B cell (primary cell): ENCODE data around the gene CDK5RAP1. TPM values are rescaled to one million over a fixed set of nuclear protein-coding genes. Genes with fewer than 3 reads are reported as not detected.

Experiments
- ATAC-seq: fragments of 200-7000 bp; cut with Tn5 transposase; one replicate; pipeline ENCODE4 v1.10.0; 2021; ENCODE audit warnings: low read depth, mild to moderate bottlenecking, moderate number of reproducible peaks, moderate library complexity
- CTCF ChIA-PET: fragments of 350-600 bp; sonication (Branson Sonifier 250); formaldehyde crosslinking; loops from one replicate; lab custom pipeline; 2021; ENCODE audit warnings: antibody characterized with exemption, inconsistent platforms; lab: Charles Lee
- POLR2A ChIA-PET: fragments of 350-600 bp; sonication (Branson Sonifier 250); formaldehyde crosslinking; loops from one replicate; lab custom pipeline; 2021; ENCODE audit warnings: antibody characterized with exemption; lab: Charles Lee
- DNase-seq: peaks from one replicate; pipeline ENCODE4 v3.0.0; 2013
- H2AFZ ChIP-seq: 2 replicates; pipeline ENCODE4 v1.6.1; 2012; ENCODE audit warnings: mild to moderate bottlenecking, low read depth, low read length; ENCODE audit not compliant: insufficient read depth, poor library complexity, severe bottlenecking
- H3K27ac ChIP-seq, 2 donors: 1 replicate in 1 of 2; 2 replicates in 1 of 2; pipeline ENCODE4 v1.5.1; 2012 to 2013; ENCODE audit warnings: low read length in 2 of 2, mild to moderate bottlenecking in 2 of 2, moderate library complexity in 1 of 2
- H3K27me3 ChIP-seq, 4 experiments: fragments of 200-600 bp in 1 of 4; sonication (generic) in 1 of 4; replicated peaks in 1 of 4; 1 replicate in 2 of 4; 2 replicates in 2 of 4; pipeline versions ENCODE4 v1.6.1 to v1.7.0; 2013 to 2016; ENCODE audit warnings: low read length in 3 of 4, mild to moderate bottlenecking in 2 of 4, mixed read lengths in 1 of 4, moderate library complexity in 1 of 4; ENCODE audit not compliant: insufficient read depth in 4 of 4, control insufficient read depth in 3 of 4; ENCODE audit errors: control extremely low read depth in 1 of 4
- H3K36me3 ChIP-seq, 2 experiments: replicated peaks in 1 of 2; 1 replicate in 1 of 2; 2 replicates in 1 of 2; pipeline versions ENCODE4 v1.6.1 to v1.7.1; 2013; ENCODE audit warnings: low read length in 1 of 2; ENCODE audit not compliant: insufficient read depth in 2 of 2, control insufficient read depth in 1 of 2; ENCODE audit errors: control extremely low read depth in 1 of 2, extremely low read depth in 1 of 2
- H3K4me1 ChIP-seq, 2 donors: fragments of 200-600 bp in 1 of 2; sonication (generic) in 1 of 2; 1 replicate in 1 of 2; 2 replicates in 1 of 2; pipeline versions ENCODE4 v1.5.1 to v1.6.1; 2013 to 2017; ENCODE audit warnings: low read length in 2 of 2; ENCODE audit not compliant: control insufficient read depth in 2 of 2, insufficient read depth in 2 of 2
- H3K4me2 ChIP-seq: replicated peaks from 2 replicates; pipeline ENCODE3; 2012; ENCODE audit warnings: mild to moderate bottlenecking, low read depth, low read length; ENCODE audit not compliant: poor library complexity, severe bottlenecking
- H3K4me3 ChIP-seq, 5 experiments: fragments of 200-600 bp in 1 of 5; sonication (generic) in 1 of 5; 1 replicate in 3 of 5; 2 replicates in 2 of 5; pipeline versions ENCODE4 v1.5.1 to v1.7.0; 2011 to 2016; ENCODE audit warnings: low read length in 4 of 5, mild to moderate bottlenecking in 4 of 5, low read depth in 2 of 5, control low read depth in 1 of 5, moderate library complexity in 1 of 5; ENCODE audit not compliant: insufficient read depth in 1 of 5; ENCODE audit errors: control extremely low read depth in 1 of 5, extremely low read depth in 1 of 5
- H3K79me2 ChIP-seq: fragments of 200-600 bp; sonication (generic); one replicate; pipeline ENCODE4 v1.6.0; 2016; ENCODE audit warnings: low read length; ENCODE audit not compliant: control insufficient read depth, insufficient read depth
- H3K9ac ChIP-seq: fragments of 200-600 bp; sonication (generic); 2 replicates; pipeline ENCODE4 v1.6.1; 2017; ENCODE audit warnings: mild to moderate bottlenecking, low read length, moderate library complexity
- H3K9me3 ChIP-seq, 3 donors: one replicate each; pipeline versions ENCODE4 v1.6.1 to v1.7.1; 2013; ENCODE audit warnings: low read length in 2 of 3; ENCODE audit not compliant: control insufficient read depth in 2 of 3, insufficient read depth in 1 of 3; ENCODE audit errors: control extremely low read depth in 1 of 3
- H4K20me1 ChIP-seq: 2 replicates; pipeline ENCODE4 v1.6.0; 2012; ENCODE audit warnings: mild to moderate bottlenecking, low read length; ENCODE audit not compliant: insufficient read depth, control insufficient read depth, poor library complexity, severe bottlenecking
- H3K27ac Mint-ChIP-seq: one replicate; pipeline ENCODE4 v1.8.0; 2021; ENCODE audit warnings: mixed read lengths
- H3K27me3 Mint-ChIP-seq: one replicate; pipeline ENCODE4 v1.8.0; 2021; ENCODE audit warnings: mixed read lengths
- H3K4me1 Mint-ChIP-seq: one replicate; pipeline ENCODE4 v1.8.0; 2021; ENCODE audit warnings: mixed read lengths
- H3K4me3 Mint-ChIP-seq: one replicate; pipeline ENCODE4 v1.8.0; 2021; ENCODE audit warnings: mixed read lengths
- H3K9me3 Mint-ChIP-seq: one replicate; pipeline ENCODE4 v1.8.0; 2022; ENCODE audit warnings: mixed read lengths; ENCODE audit not compliant: insufficient read depth
- EZH2 ChIP-seq: IDR thresholded peaks from 2 replicates; pipeline ENCODE4 v1.6.1; 2012; ENCODE audit warnings: borderline replicate concordance, low read depth, mild to moderate bottlenecking, moderate library complexity, low read length; ENCODE audit not compliant: insufficient read depth, poor library complexity, severe bottlenecking
- WGBS: methylation state at CpG from one replicate; pipeline ENCODE4 v1.1.5; 2013; ENCODE audit warnings: missing lambda C conversion rate; ENCODE audit not compliant: insufficient coverage; 5-methylcytosine and 5-hydroxymethylcytosine counted together
- intact Hi-C: fragments of 100-400 bp; cut with micrococcal nuclease; formaldehyde crosslinking; loops from one replicate; pipeline ENCODE4 v1.10.0; 2022
- polyA plus RNA-seq: library from polyadenylated mRNA; depleted of rRNA; stranded (reverse); fragments of >200 nt; gene quantifications from 2 replicates; pipeline ENCODE4 v1.2.3, GENCODE V29; 2012
- total RNA-seq, 2 donors: library from RNA; stranded (reverse); fragments of 120-200 nt in 1 of 2; gene quantifications; 1 replicate in 1 of 2; 2 replicates in 1 of 2; pipeline versions ENCODE4 v1.2.3 to v1.2.4, GENCODE V29; 2013 to 2022
- TF ChIP-seq, protein P1 (sequence below): fragments of 200-600 bp; IDR thresholded peaks from one replicate; pipeline ENCODE4 v1.8.0; 2022; ENCODE audit warnings: antibody characterized with exemption, mild to moderate bottlenecking

CDK5RAP1 gene
- total and polyA plus RNA-seq, 2 donors (not counting 1 experiment from before 2014, with no cell fraction given) = 50.4 to 60.5 TPM

DNA sequence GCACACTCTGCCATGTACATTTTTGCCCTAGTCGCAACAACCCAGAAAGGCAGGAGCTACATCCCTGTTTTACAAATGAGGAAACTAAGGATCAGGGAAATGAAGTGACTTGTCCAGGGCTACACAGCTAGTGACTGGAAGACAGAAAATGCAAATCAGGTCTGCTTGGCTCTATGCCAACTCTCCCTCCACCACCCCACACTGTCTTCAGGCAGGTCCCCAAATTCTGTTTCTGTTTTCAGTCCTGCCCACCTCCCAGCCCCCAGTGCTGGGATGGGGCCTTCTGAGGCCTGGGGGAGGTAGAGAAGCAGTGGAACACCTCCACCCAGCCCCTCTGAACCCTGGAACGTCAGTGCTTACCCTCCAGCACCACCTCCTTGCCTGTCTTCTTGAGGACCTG lies 37.2 kb upstream of the CDK5RAP1 start:
- WGBS = 100% methylated on average over 1 of the region's 2 CpGs
- CTCF ChIA-PET = interaction anchor here (0.9 kb wide), 1 partner anchor 24 kb away, joined by 4 read pairs; no protein-coding TSS in a partner anchor

DNA sequence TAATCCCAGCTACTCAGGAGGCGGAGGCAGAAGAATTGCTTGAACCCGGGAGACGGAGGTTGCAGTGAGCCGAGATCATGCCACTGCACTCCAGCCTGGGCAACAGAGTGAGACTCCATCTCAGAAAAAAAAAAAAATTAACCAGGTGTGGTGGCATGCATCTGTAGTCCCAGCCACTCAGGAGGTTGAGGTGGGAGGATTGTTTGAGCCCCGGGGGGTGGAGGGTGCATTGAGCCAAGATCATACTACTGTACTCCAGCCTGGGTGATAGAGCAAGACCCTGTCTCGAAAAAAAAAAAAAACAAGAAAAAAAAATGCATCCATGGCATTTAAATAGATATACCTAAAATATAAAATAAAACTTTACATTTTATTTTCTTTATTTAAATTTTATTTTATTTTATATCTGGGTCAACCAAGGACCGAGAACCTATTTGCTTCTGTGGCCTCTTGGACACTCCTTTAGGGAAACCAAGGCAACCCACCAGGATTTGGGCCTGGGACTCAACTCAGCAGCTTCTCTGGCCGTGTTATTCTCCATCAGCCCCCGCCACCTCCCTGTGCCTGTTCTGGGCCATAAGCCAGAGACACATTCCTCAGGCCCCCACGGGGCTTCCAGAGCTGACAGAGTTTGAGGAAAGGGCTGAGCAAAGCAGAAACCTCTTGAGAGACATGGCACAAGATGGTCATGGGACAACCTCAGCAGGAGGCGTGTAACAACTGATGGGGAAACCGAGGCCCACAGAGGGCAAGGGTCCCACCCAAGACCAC lies 36.0 kb upstream of the CDK5RAP1 start:
- H3K27ac Mint-ChIP-seq = no peak overlapping the region
- Histone ChIP-seq H3K4me3 (no peak overlapping the region), H3K9me3 (no peaks in the 10 kb centered on the region), H3K27me3 (no peaks in the 10 kb centered on the region), H2AFZ (no peak overlapping the region), H4K20me1 (no peaks in the 10 kb centered on the region), H3K27ac (no peak overlapping the region), H3K79me2 (no peaks in the 10 kb centered on the region), H3K4me1 (peaks cover 0 to 7% of the 10 kb centered on the region in 2 donors), H3K36me3 (peaks cover 0 to 3% of the 10 kb centered on the region in 2 experiments), H3K9ac (no peak overlapping the region), H3K4me2 (no peak overlapping the region)
- WGBS = 92% methylated on average over 9 of the region's 12 CpGs
- ATAC-seq (no peak), DNase-seq (no peak)
- POLR2A ChIA-PET = no interaction called here
- intact Hi-C loops = no loop called here
- H3K4me3 Mint-ChIP-seq = no peak overlapping the region
- no peaks in the 10 kb centered on the region for H3K27me3 Mint-ChIP-seq
- CTCF ChIA-PET = no interaction called here
- H3K9me3 Mint-ChIP-seq = no peaks in the 10 kb centered on the region
- no peak for TF ChIP-seq EZH2
- TF ChIP-seq, protein P1, sequence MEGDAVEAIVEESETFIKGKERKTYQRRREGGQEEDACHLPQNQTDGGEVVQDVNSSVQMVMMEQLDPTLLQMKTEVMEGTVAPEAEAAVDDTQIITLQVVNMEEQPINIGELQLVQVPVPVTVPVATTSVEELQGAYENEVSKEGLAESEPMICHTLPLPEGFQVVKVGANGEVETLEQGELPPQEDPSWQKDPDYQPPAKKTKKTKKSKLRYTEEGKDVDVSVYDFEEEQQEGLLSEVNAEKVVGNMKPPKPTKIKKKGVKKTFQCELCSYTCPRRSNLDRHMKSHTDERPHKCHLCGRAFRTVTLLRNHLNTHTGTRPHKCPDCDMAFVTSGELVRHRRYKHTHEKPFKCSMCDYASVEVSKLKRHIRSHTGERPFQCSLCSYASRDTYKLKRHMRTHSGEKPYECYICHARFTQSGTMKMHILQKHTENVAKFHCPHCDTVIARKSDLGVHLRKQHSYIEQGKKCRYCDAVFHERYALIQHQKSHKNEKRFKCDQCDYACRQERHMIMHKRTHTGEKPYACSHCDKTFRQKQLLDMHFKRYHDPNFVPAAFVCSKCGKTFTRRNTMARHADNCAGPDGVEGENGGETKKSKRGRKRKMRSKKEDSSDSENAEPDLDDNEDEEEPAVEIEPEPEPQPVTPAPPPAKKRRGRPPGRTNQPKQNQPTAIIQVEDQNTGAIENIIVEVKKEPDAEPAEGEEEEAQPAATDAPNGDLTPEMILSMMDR = no peak
- H3K4me1 Mint-ChIP-seq = peaks cover 10% of the 10 kb centered on the region

More for the DNA sequence above, 37.2 kb upstream of the CDK5RAP1 start:
- peaks cover 0 to 3% of the 10 kb centered on the region in 2 experiments for H3K36me3 ChIP-seq
- Mint-ChIP-seq H3K27ac (peak overlapping the region; percentile 10), H3K4me3 (no peak overlapping the region), H3K27me3 (no peaks in the 10 kb centered on the region), H3K4me1 (peaks cover 18% of the 10 kb centered on the region), H3K9me3 (no peaks in the 10 kb centered on the region)
- H3K27me3 ChIP-seq = no peaks in the 10 kb centered on the region
- DNase-seq (no peak), ATAC-seq (no peak)
- TF ChIP-seq, protein P1 = no peak
- no peak for TF ChIP-seq EZH2
- H3K4me2 ChIP-seq = no peak overlapping the region
- peaks cover 7 to 15% of the 10 kb centered on the region in 2 donors for H3K4me1 ChIP-seq
- H2AFZ ChIP-seq = no peak overlapping the region
- no peaks in the 10 kb centered on the region for H3K9me3 ChIP-seq
- no peaks in the 10 kb centered on the region for H3K79me2 ChIP-seq
- no peak overlapping the region for H3K27ac ChIP-seq
- intact Hi-C loops = no loop called here
- H3K9ac ChIP-seq = no peak overlapping the region
- H4K20me1 ChIP-seq = no peaks in the 10 kb centered on the region
- POLR2A ChIA-PET = no interaction called here
- H3K4me3 ChIP-seq = no peak overlapping the region
